Right cardiac atrium (tissue), 5 donors: ENCODE data around the gene SEZ6L2. TPM values are rescaled to one million over a fixed set of nuclear protein-coding genes. Genes with fewer than 3 reads are reported as not detected.
"Not testable (repeated sequence)": the region's sequence is repeated elsewhere in the genome, so short reads cannot be mapped to it uniquely, and the experiment has no call there.

Experiments used
- ATAC-seq, 2 donors: fragments of 200-7000 bp; cut with Tn5 transposase; one replicate each; pipeline versions ENCODE4 v1.8.0 to v1.9.1; 2020; ENCODE audit warnings: moderate library complexity in 2 of 2, mild to moderate bottlenecking in 1 of 2
- DNase-seq, 3 donors: peaks; one replicate each; pipeline ENCODE4 v3.0.0-alpha.2; 2020
- H3K27ac ChIP-seq: one replicate; pipeline ENCODE4 v1.5.1; 2013; ENCODE audit warnings: mild to moderate bottlenecking, low read length, control low read depth, moderate library complexity
- H3K27me3 ChIP-seq: one replicate; pipeline ENCODE4 v1.6.1; 2013; ENCODE audit not compliant: control insufficient read depth, insufficient read depth
- H3K4me1 ChIP-seq: one replicate; pipeline ENCODE4 v1.6.1; 2013; ENCODE audit warnings: low read length; ENCODE audit not compliant: control insufficient read depth, insufficient read depth
- H3K4me3 ChIP-seq: one replicate; pipeline ENCODE4 v1.5.1; 2013; ENCODE audit warnings: low read length, control low read depth
- H3K9me3 ChIP-seq: one replicate; pipeline ENCODE4 v1.6.1; 2013; ENCODE audit warnings: low read length; ENCODE audit not compliant: control insufficient read depth
- WGBS: extraction: QIAGEN DNeasy Blood & Tissue Kit; methylation state at CpG from one replicate; pipeline ENCODE4 v1.1.7; 2013; 5-methylcytosine and 5-hydroxymethylcytosine counted together
- intact Hi-C, 4 donors: fragments of 100-400 bp; cut with DNase I; formaldehyde crosslinking; loops; one replicate each; pipeline versions ENCODE4 v1.11.0 to v1.14.0; 2022 to 2023
- polyA plus RNA-seq: library from polyadenylated mRNA; stranded (reverse); fragments of 200-250 nt; gene quantifications from one replicate; pipeline ENCODE4 v1.2.3, GENCODE V29; 2013
- total RNA-seq, 4 donors: library from RNA; stranded (reverse); fragmentation: NEBNext Ultra II Directional; extraction: Animal tissue kit (Norgen Biotek cat#: 25700); gene quantifications; one replicate each; pipeline ENCODE4 v1.2.1, GENCODE V29; 2021
- donor health status: healthy with polysubstance abuse.
- donor health status: DM: no; HTN: yes; CAD: no.
- donor health status: DM: no; HTN: no; CAD: no.
- donor health status: DM: no; HTN: yes; CAD: no; lungs with severe emphysema.
- donor health status: DM: yes; HTN: yes; CAD: no.

Gene SEZ6L2
- total and polyA plus RNA-seq, 5 donors, result 0.36 to 3.6 (median 1.7) TPM

DNA sequence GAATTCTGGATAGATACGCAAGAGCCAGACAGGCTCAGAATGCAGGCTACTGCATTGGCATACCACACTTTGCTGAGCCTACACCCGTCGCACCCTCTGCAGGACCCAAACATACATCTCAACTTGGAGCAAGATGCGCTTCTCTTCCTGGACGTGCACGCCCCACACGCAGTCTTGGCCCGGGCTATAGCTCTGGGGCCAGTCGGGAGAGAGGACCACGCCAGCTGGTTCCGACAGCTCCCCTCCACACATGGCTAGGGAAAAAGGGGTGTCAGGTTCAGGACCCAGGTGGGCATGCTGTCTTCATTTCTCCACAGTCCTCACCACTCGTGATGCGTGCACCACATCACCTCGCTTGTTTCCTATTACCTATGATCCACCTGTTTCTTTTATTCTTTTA, 21.2 kb downstream of the SEZ6L2 start:
- Histone ChIP-seq H3K4me1 (no peaks in the 10 kb centered on the region), H3K9me3 (no peaks in the 10 kb centered on the region), H3K27me3 (no peaks in the 10 kb centered on the region), H3K4me3 (no peak overlapping the region), H3K27ac (no peak overlapping the region)
- 90% methylated on average over 14 of the region's 14 CpGs for WGBS
- ATAC-seq, result no peak
- intact Hi-C loops, result no loop called here
- DNase-seq, result no peak

DNA sequence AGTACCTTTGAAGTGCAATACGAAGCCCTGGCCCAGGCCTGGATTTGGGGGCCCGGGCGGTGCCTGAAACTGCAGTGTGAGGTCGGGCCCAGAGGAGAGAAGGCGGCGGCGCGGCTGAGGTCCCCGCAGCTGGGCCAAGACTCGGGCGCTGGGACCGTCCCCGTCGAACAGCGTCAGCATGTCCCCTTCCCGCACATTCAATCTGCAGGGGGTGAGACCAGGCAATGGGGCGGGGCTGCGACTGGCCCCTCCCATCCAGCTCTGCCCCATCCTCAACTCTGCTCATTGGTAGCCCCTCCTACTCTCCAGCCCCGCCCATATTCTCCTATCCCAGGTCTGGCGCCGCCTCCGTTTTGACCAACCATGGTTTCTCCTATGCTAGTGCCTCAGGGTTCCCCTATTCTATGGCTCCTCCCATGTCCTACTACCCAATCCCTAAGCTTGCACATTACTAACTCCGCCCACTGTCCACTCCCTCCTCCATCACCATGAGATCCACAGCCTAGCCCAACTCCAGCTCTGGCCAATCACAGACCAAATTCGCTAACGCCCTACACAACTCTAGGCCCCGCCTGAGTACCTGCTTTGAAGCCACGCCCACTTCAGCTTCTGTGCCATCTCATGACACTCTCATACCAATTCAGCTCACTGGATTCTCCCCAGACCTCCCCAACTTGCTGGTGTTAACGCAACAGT, 21.9 kb downstream of the SEZ6L2 start:
- DNase-seq (no peak), ATAC-seq (peak; percentile 36 to 56)
- intact Hi-C loops, result no loop called here
- no peak overlapping the region for H3K4me3 ChIP-seq
- no peaks in the 10 kb centered on the region for H3K4me1 ChIP-seq
- 11% methylated on average over 28 of the region's 28 CpGs for WGBS
- no peak overlapping the region for H3K27ac ChIP-seq
- no peaks in the 10 kb centered on the region for H3K27me3 ChIP-seq
- no peaks in the 10 kb centered on the region for H3K9me3 ChIP-seq

DNA sequence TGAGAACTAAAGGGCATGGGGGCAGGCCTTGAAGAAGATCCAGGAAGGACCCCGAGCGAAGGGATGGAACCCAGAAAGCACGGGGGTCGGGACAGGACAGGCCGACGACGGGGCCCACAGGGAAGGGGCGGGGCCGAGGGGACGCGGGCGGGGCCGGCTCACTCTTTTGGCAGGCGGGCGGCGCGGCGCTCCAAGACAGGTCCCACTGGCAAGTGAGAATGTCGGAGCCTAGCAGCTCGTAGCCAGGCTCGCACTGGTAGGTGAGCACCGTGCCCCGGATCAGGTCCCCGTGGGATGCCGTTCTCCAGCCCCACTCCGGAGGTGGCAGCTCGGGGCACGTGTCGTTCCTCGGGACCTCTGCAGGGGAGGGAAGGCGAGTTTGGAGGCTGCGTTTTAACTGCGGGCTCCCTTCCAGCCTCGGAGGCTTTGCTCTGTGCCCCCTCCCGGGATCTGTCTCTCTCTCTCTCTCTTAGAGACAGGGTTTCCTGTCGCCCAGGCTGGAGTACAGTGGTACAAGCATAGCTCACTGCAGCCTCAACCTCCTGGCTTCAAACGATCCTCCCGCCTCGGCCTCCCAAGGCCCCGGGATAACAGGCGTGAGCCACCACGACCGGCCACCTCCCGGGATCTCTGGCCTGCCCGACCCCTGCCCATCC, 22.6 kb downstream of the SEZ6L2 start:
- 5% methylated on average over 45 of the region's 45 CpGs for WGBS
- Histone ChIP-seq H3K27me3 (no peaks in the 10 kb centered on the region), H3K9me3 (no peaks in the 10 kb centered on the region), H3K4me3 (no peak overlapping the region), H3K27ac (no peak overlapping the region), H3K4me1 (no peaks in the 10 kb centered on the region)
- ATAC-seq (peak; percentile 34 to 39), DNase-seq (no peak)
- intact Hi-C loops, result no loop called here

DNA sequence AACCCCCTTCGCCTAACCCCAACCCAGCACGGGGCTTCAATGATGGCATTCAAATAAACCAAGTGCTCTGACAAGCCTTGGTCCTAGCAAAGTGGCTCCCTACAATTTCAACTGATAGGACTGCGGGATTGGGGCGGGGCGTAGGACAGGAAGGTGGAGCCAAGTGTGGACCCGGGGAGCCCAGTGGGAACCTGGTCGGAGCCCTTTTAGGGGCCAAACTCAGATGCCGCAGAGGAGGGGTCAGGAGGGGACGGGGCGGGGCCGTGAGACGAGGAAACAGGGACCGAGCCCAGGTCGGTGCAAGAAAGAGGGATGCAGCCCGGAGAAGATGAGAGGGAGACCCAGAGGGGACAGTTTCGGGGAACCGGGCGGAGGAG, 23.1 kb downstream of the SEZ6L2 start:
- DNase-seq, result no peak
- no peak overlapping the region for H3K27ac ChIP-seq
- H3K27me3 ChIP-seq, result no peaks in the 10 kb centered on the region
- no peaks in the 10 kb centered on the region for H3K4me1 ChIP-seq
- 18% methylated on average over 18 of the region's 18 CpGs for WGBS
- ATAC-seq, result peak in 1 of 2 donors; percentile 12
- no peaks in the 10 kb centered on the region for H3K9me3 ChIP-seq
- intact Hi-C loops, result no loop called here
- no peak overlapping the region for H3K4me3 ChIP-seq

DNA sequence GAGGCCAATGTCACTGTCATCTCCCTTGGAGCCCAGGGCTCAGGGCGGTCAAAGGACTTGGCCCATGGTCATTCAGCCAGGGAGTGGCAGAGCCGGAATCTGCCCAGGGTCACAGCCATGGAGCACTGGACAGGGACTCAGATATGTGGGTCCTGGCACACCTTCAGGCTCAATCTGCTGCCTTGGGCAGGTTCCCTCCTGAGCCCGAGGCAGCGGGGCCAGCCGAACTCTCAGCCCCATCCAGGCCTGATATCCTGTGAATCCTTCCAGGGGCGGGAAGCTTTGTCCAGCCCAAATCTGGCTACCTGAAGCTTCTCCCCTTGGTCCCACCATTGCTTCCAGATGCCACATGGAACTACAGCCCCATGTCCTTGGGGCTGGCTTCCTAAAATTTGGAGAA, 24.1 kb downstream of the SEZ6L2 start:
- no peaks in the 10 kb centered on the region for H3K27me3 ChIP-seq
- no peaks in the 10 kb centered on the region for H3K9me3 ChIP-seq
- H3K4me1 ChIP-seq, result no peaks in the 10 kb centered on the region
- WGBS, result 92% methylated on average over 6 of the region's 6 CpGs
- DNase-seq (no peak), ATAC-seq (no peak)
- H3K27ac ChIP-seq, result no peak overlapping the region
- H3K4me3 ChIP-seq, result no peak overlapping the region
- intact Hi-C loops, result no loop called here

DNA sequence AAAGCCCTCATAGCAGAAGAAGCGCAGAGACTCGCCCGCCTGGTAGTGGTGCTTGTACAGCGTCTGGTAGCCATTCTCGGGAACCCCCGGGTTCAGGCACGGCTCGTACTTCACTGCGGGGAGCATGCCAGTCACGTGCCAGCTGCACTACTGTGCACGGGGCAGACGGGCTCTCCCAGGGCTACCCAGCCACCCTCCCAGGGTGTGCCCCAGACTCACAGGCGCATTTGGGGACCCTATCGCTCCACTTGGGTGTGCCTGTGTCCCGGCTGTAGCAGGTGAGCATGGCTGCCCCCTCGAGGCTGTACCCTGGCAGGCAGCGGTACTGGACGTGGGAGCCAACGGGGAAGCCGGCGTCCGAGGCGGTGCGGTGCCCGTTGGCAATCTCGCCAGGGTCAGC, 26.0 kb downstream of the SEZ6L2 start:
- no peaks in the 10 kb centered on the region for H3K4me1 ChIP-seq

DNA sequence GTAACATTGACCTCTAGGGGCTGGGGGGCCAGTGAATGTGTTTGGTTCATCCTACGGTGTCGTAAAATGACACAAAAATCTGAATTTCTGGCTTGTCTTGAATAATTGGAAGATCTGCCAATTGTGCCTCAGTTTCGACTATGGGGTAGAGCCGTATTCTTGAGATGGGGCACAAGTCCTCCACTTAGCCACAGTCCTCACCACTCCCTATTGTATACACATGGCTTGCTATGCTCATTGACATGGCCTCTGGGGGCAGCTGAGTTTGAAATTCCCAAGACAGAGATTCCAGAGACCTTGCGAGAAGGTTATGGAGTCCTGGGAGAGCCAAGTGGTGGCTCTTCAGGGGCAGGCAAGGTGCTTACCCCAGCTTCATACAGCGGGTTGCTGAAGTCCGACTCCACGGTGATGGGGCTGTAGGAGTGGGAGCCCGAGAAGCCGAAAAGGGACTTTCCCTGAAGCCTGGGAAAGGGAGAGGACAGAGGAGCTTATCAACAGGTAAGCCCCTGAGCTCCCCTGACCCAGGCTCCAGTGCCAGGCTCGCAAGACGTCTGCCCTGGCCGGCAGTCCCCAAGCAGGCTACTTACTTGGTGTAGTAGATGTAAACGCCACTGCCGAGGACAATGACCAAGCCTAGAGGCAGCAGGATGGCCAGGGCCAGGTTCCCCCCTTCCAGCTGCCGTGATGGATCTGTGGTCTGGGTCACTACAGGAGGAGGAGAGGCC, 27.4 kb downstream of the SEZ6L2 start:
- ATAC-seq, result no peak
- Histone ChIP-seq H3K27ac (no peak overlapping the region), H3K4me1 (no peaks in the 10 kb centered on the region), H3K4me3 (no peak overlapping the region), H3K9me3 (no peaks in the 10 kb centered on the region), H3K27me3 (no peaks in the 10 kb centered on the region)
- intact Hi-C loops, result no loop called here
- DNase-seq, result no peak
- 91% methylated on average over 16 of the region's 16 CpGs for WGBS

More for the DNA sequence above, 26.0 kb downstream of the SEZ6L2 start:
- DNase-seq (no peak), ATAC-seq (no peak)
- intact Hi-C loops, result no loop called here
- no peaks in the 10 kb centered on the region for H3K27me3 ChIP-seq
- H3K9me3 ChIP-seq, result no peaks in the 10 kb centered on the region
- no peak overlapping the region for H3K4me3 ChIP-seq
- H3K27ac ChIP-seq, result no peak overlapping the region
- WGBS, result 90% methylated on average over 26 of the region's 26 CpGs

DNA sequence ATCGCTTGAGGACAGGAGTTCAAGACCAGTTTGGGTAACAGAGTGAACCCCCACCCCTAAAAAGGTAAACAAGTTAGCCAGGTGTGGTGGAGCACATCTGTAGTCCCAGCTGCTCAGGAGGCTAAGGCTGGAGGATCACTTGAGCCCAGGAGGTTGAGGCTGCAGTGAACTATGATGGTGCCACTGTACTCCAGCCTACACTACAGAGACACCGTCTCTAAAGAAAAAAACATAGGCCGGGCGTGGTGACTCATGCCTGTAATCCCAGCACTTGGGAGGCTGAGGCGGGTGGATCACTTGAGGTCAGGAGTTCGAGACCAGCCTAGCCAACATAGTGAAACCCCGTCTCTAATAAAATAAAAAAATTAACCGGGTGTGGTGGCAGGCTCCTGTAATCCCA, 30.3 kb downstream of the SEZ6L2 start:
- ATAC-seq, H3K9me3 ChIP-seq, H3K4me3 ChIP-seq, DNase-seq, H3K27ac ChIP-seq, H3K27me3 ChIP-seq, H3K4me1 ChIP-seq: not testable (repeated sequence)
- intact Hi-C loops, result loop anchor here in 1 of 4 donors (10.0 kb wide), 1 partner anchor 126 kb away; the partner anchor contains the start of genes HIRIP3 and INO80E
- 93% methylated on average over 8 of the region's 8 CpGs for WGBS

DNA sequence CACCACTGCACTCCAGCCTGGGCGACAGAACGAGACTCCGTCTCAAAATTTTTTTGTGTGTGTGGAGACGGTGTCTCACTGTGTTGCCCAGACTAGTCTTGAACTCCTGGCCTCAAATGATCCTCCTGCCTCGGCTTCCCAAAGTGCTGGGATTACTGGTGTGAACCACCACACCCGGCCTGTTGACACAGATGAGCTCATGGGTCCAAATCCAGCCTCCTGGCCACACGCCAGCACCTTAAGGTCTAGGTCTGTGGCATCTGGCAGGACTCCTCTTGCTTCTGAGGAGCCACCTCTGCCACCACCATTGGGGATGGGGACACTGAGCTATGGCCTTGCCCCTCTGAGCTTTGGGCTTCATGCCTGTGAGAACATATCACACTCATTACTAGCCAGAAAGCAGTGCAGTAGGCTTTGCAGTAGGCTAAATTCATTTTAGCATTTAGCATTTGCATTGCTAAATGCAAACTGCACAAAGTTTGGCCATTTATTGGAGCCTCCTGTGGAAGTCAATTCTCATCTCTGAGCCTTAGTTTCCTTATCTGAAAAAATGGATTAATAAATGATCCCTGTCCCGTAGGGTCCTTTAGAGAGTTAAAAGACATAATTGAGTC, 30.8 kb downstream of the SEZ6L2 start:
- Histone ChIP-seq H3K9me3 (no peaks in the 10 kb centered on the region), H3K27ac (no peak overlapping the region), H3K27me3 (no peaks in the 10 kb centered on the region), H3K4me3 (no peak overlapping the region), H3K4me1 (peaks cover 2% of the 10 kb centered on the region)
- DNase-seq (no peak), ATAC-seq (no peak)
- intact Hi-C loops, result loop anchor here in 1 of 4 donors (10.0 kb wide), 1 partner anchor 126 kb away; the partner anchor contains the start of genes HIRIP3 and INO80E
- WGBS, result 78% methylated on average over 8 of the region's 8 CpGs

DNA sequence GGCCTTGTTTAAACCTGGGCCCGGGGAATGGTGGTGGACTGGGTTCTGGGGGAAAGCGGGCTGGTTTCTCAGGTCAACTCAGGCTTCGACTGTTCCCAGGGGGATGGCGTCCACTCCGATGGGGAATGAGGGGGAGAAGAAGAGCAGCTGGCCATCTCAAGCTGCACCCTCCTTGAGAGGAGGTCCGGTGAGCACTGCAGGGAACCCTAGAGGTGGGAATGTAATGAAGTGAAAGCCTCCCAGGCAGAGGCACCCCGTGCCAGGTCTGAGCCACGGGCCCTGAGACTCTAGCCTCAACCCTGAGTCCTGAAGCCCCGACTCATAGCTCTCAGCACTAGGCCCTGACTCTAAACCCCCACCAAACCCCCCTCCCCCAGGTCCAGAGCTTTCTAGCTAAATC, 35.1 kb downstream of the SEZ6L2 start:
- no peak for DNase-seq
- no peaks in the 10 kb centered on the region for H3K9me3 ChIP-seq
- no peaks in the 10 kb centered on the region for H3K27me3 ChIP-seq
- no peak overlapping the region for H3K27ac ChIP-seq
- H3K4me1 ChIP-seq, result peaks cover 7% of the 10 kb centered on the region
- intact Hi-C loops, result loop anchor here in 1 of 4 donors (10.0 kb wide), 1 partner anchor 131 kb away; the partner anchor contains the start of genes HIRIP3 and INO80E
- ATAC-seq, result no peak
- WGBS, result 73% methylated on average over 9 of the region's 9 CpGs
- H3K4me3 ChIP-seq, result no peak overlapping the region

DNA sequence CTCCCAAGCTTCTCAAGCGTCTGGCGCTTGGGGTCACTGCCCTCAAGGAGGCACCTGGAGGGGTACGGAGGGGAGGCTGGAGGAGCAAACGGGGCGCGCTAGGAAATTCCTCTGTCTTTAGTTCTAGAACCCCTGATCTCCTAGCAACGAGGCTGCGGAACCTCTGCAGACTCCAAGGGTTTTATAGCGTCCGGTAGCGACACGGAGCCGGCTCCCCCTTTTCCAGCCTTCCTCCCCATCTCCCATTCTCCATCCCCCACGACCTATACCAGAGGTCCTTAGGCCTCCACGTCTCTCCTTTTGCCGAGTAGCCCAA, 35.7 kb downstream of the SEZ6L2 start:
- H3K4me3 ChIP-seq, result peak overlapping the region; percentile 4
- DNase-seq (no peak), ATAC-seq (no peak)
- 29% methylated on average over 16 of the region's 16 CpGs for WGBS
- peaks cover 7% of the 10 kb centered on the region for H3K4me1 ChIP-seq
- peak overlapping the region; percentile 57 for H3K27ac ChIP-seq
- no peaks in the 10 kb centered on the region for H3K27me3 ChIP-seq
- H3K9me3 ChIP-seq, result no peaks in the 10 kb centered on the region
- intact Hi-C loops, result loop anchor here in 1 of 4 donors (10.0 kb wide), 1 partner anchor 131 kb away; the partner anchor contains the start of genes HIRIP3 and INO80E
